HG02763 (cell line): ENCODE results near the gene MXRA8.
A peak's percentile ranks its signal among the peaks of the same experiment; 100 is the strongest.
"Not testable (repeated sequence)": the region's sequence is repeated elsewhere in the genome, so short reads cannot be mapped to it uniquely, and the experiment has no call there.

Source experiments
- ATAC-seq: cut with Tn5 transposase; IDR thresholded peaks from one replicate; pipeline ENCODE4 v1.9.1; 2021; ENCODE audit warnings: mild to moderate bottlenecking, moderate library complexity; ENCODE audit not compliant: unreplicated experiment

Gene MXRA8

GRCh38 chr1:1393014-1393413, 34.7 kb upstream of the MXRA8 start:
- no peak for ATAC-seq

- no peak for ATAC-seq
Observed at GRCh38 chr1:1391225-1391624, 32.9 kb upstream of the MXRA8 start.

GRCh38 chr1:1390675-1391074, 32.3 kb upstream of the MXRA8 start:
- ATAC-seq, result no peak

- no peak for ATAC-seq
Observed at GRCh38 chr1:1388078-1388472, 29.7 kb upstream of the MXRA8 start.

GRCh38 chr1:1387098-1388077, 29.0 kb upstream of the MXRA8 start:
- no peak for ATAC-seq

- ATAC-seq, result no peak
Observed at GRCh38 chr1:1385931-1386330, 27.6 kb upstream of the MXRA8 start.

- ATAC-seq, result not testable (repeated sequence)
Observed at GRCh38 chr1:1385339-1385738, 27.0 kb upstream of the MXRA8 start.

GRCh38 chr1:1381294-1381693, 22.9 kb upstream of the MXRA8 start:
- no peak for ATAC-seq

- no peak for ATAC-seq
Observed at GRCh38 chr1:1380860-1381259, 22.5 kb upstream of the MXRA8 start.

- no peak for ATAC-seq
Observed at GRCh38 chr1:1377540-1378205, 19.3 kb upstream of the MXRA8 start.

GRCh38 chr1:1376551-1377226, 18.3 kb upstream of the MXRA8 start:
- no peak for ATAC-seq

- ATAC-seq, result peak; percentile 88
Observed at GRCh38 chr1:1374929-1375662, 16.7 kb upstream of the MXRA8 start, which contains the start of gene AURKAIP1. AURKAIP1 (minus strand) TSS chr1:1375207; CDS start chr1:1374756, 451 bp downstream.

- no peak for ATAC-seq
Observed at GRCh38 chr1:1374589-1374928, 16.2 kb upstream of the MXRA8 start.

- ATAC-seq, result no peak
Observed at GRCh38 chr1:1373815-1374588, 15.6 kb upstream of the MXRA8 start.

GRCh38 chr1:1373051-1373814, 14.9 kb upstream of the MXRA8 start:
- ATAC-seq, result no peak

GRCh38 chr1:1371746-1372711, 13.7 kb upstream of the MXRA8 start:
- no peak for ATAC-seq

GRCh38 chr1:1371364-1371745, 13.0 kb upstream of the MXRA8 start:
- no peak for ATAC-seq

GRCh38 chr1:1370771-1371300, 12.5 kb upstream of the MXRA8 start:
- no peak for ATAC-seq
